Endothelial cell of umbilical vein (primary cell): Measurements from ENCODE around the gene GRIA3. TPM values are rescaled to one million over a fixed set of nuclear protein-coding genes. Genes with fewer than 3 reads are reported as not detected.
A peak's percentile ranks its signal among the peaks of the same experiment; 100 is the strongest.

Experiments
- BruUV-seq: library from RNA; stranded (reverse); fragments of 400-500 nt; replicated peaks from 2 replicates; lab custom pipeline; 2021; lab: Mats Ljungman, UMichigan
- CTCF ChIA-PET: fragments of 300-600, 350-600 bp; sonication (Branson Sonifier 250); formaldehyde crosslinking; loops from one replicate; lab custom pipeline; 2021; ENCODE audit warnings: antibody characterized with exemption, inconsistent platforms; lab: Charles Lee
- POLR2A ChIA-PET: fragments of 300-600, 350-600 bp; sonication (Branson Sonifier 250); formaldehyde crosslinking; loops from one replicate; lab custom pipeline; 2021; ENCODE audit warnings: antibody characterized with exemption, inconsistent platforms; lab: Charles Lee
- DNase-seq: peaks from one replicate; pipeline ENCODE4 v3.0.0-alpha.2; 2011; ENCODE audit warnings: low read depth, low spot score
- FAIRE-seq: peaks from 2 replicates; lab custom pipeline; 2011; peaks lifted over from hg19 to GRCh38; lab: Jason Lieb, UNC
- H2AFZ ChIP-seq: 2 replicates; pipeline ENCODE4 v1.6.0; 2012; ENCODE audit warnings: low read depth, low read length, control low read depth, inconsistent platforms
- H3K27ac ChIP-seq: 2 replicates; pipeline ENCODE4 v1.5.1; 2011; ENCODE audit warnings: low read depth, mild to moderate bottlenecking, control low read depth, low read length, moderate library complexity; ENCODE audit not compliant: insufficient read depth
- H3K27me3 ChIP-seq, 2 experiments: 2 replicates each; pipeline versions ENCODE4 v1.6.0 to v1.6.1; 2011; ENCODE audit warnings: low read length in 2 of 2, mixed read lengths in 1 of 2; ENCODE audit not compliant: control insufficient read depth in 2 of 2, insufficient read depth in 2 of 2
- H3K36me3 ChIP-seq, 2 experiments: 2 replicates in 1 of 2; 3 replicates in 1 of 2; pipeline ENCODE4 v1.5.1; 2011; ENCODE audit warnings: low read length in 2 of 2, mild to moderate bottlenecking in 1 of 2, moderate library complexity in 1 of 2; ENCODE audit not compliant: control insufficient read depth in 2 of 2, insufficient read depth in 2 of 2; ENCODE audit errors: extremely low read depth in 1 of 2
- H3K4me1 ChIP-seq: 3 replicates; pipeline ENCODE4 v1.5.1; 2011; ENCODE audit warnings: mild to moderate bottlenecking, low read length; ENCODE audit not compliant: control insufficient read depth, insufficient read depth; ENCODE audit errors: extremely low read depth
- H3K4me2 ChIP-seq: 2 replicates; pipeline ENCODE4 v1.6.1; 2011; ENCODE audit warnings: low read length, control low read depth, mixed read lengths; ENCODE audit not compliant: insufficient read depth
- H3K4me3 ChIP-seq, 3 experiments: fragments of 200-600 bp in 1 of 3; sonication (generic), shearing (Covaris generic) in 1 of 3; replicated peaks in 1 of 3; 2 replicates each; pipeline ENCODE4 v1.5.1; 2011 to 2016; ENCODE audit warnings: control low read depth in 3 of 3, low read length in 3 of 3, mild to moderate bottlenecking in 2 of 3, inconsistent platforms in 1 of 3, low read depth in 1 of 3, moderate library complexity in 1 of 3; ENCODE audit not compliant: insufficient read depth in 1 of 3
- H3K79me2 ChIP-seq: 2 replicates; pipeline ENCODE4 v1.6.0; 2012; ENCODE audit warnings: low read length, inconsistent platforms; ENCODE audit not compliant: control insufficient read depth, insufficient read depth
- H3K9ac ChIP-seq: replicated peaks from 2 replicates; pipeline ENCODE3; 2011; ENCODE audit warnings: low read length, control low read depth; ENCODE audit not compliant: insufficient read depth; ENCODE audit errors: extremely low read depth
- H3K9me1 ChIP-seq: replicated peaks from 3 replicates; pipeline ENCODE4 v1.6.0; 2011; ENCODE audit warnings: mild to moderate bottlenecking, low read length; ENCODE audit not compliant: control insufficient read depth, insufficient read depth; ENCODE audit errors: extremely low read depth
- H3K9me3 ChIP-seq: replicated peaks from 2 replicates; pipeline ENCODE4 v1.5.1; 2012; ENCODE audit warnings: low read length, inconsistent platforms; ENCODE audit not compliant: control insufficient read depth, insufficient read depth
- H4K20me1 ChIP-seq: replicated peaks from 2 replicates; pipeline ENCODE3; 2011; ENCODE audit warnings: mild to moderate bottlenecking, low read length; ENCODE audit not compliant: control insufficient read depth, insufficient read depth; ENCODE audit errors: extremely low read depth
- CTCF ChIP-seq, 2 donors: IDR thresholded peaks; 1 replicate in 1 of 2; 2 replicates in 1 of 2; pipeline ENCODE4 v1.5.1; 2011; ENCODE audit warnings: low read length in 2 of 2, mild to moderate bottlenecking in 2 of 2, moderate library complexity in 2 of 2, control low read depth in 1 of 2, inconsistent platforms in 1 of 2, low read depth in 1 of 2; ENCODE audit not compliant: insufficient read depth in 1 of 2; ENCODE audit errors: extremely low read depth in 1 of 2
- FOS ChIP-seq: IDR thresholded peaks from 2 replicates; pipeline ENCODE4 v1.6.1; 2011; ENCODE audit warnings: mild to moderate bottlenecking, low read length, moderate library complexity, borderline replicate concordance; ENCODE audit not compliant: insufficient read depth
- GATA2 ChIP-seq: IDR thresholded peaks from 2 replicates; pipeline ENCODE4 v1.7.0; 2011; ENCODE audit warnings: low read depth, mild to moderate bottlenecking, moderate library complexity, mixed read lengths, low read length; ENCODE audit not compliant: insufficient read length, insufficient read depth
- JUN ChIP-seq: IDR thresholded peaks from 2 replicates; pipeline ENCODE4 v1.6.1; 2011; ENCODE audit warnings: borderline replicate concordance, low read depth; ENCODE audit not compliant: insufficient read length, insufficient read depth
- MAX ChIP-seq: IDR thresholded peaks from 2 replicates; pipeline ENCODE4 v1.6.1; 2011; ENCODE audit not compliant: insufficient read depth, insufficient read length
- MYC ChIP-seq: IDR thresholded peaks from one replicate; pipeline ENCODE4 v1.6.1; 2011; ENCODE audit warnings: mild to moderate bottlenecking, low read depth, low read length
- POLR2A ChIP-seq: IDR thresholded peaks from 2 replicates; pipeline ENCODE4 v1.6.1; 2012; ENCODE audit warnings: low read depth, mild to moderate bottlenecking, control low read depth, low read length
- POLR2AphosphoS5 ChIP-seq: IDR thresholded peaks from 2 replicates; pipeline ENCODE4 v1.6.1; 2012; ENCODE audit warnings: low read depth, mild to moderate bottlenecking, control low read depth, low read length, moderate library complexity; ENCODE audit not compliant: insufficient read depth
- dilution Hi-C: fragments of 300-500 bp; cut with MboI; formaldehyde crosslinking; loops from one replicate; pipeline ENCODE4 v1.15.0; 2019; ENCODE audit warnings: low sequenced_read_pairs; ENCODE audit not compliant: extremely low pct_ligation_motif_present
- intact Hi-C: fragments of 100-400 bp; cut with micrococcal nuclease; formaldehyde crosslinking; loops from one replicate; pipeline ENCODE4 v1.10.0; 2022
- polyA plus RNA-seq, 4 experiments: library from polyadenylated mRNA; depleted of rRNA in 3 of 4; stranded (reverse) in 3 of 4; unstranded in 1 of 4; fragments of >200 nt; gene quantifications; 2 replicates each; pipeline versions ENCODE4 v1.2.1 to v1.2.3, GENCODE V29; 2011 to 2012; ENCODE audit warnings: missing spikeins in 1 of 4
- total RNA-seq: library from RNA; stranded (reverse); gene quantifications from 2 replicates; pipeline ENCODE4 v1.2.3, GENCODE V29; 2021

GRIA3 gene
- total and polyA plus RNA-seq, 2 donors (not counting 3 experiments of a cell fraction or from before 2014, with no cell fraction given): not detected

- CTCF ChIA-PET: no interaction called here
- H3K9me1 ChIP-seq: no peaks in the 10 kb centered on the region
- intact Hi-C loops (no loop called here), dilution Hi-C loops (no loop called here)
- no peaks in the 10 kb centered on the region for H3K4me1 ChIP-seq
- no peaks in the 10 kb centered on the region for H3K36me3 ChIP-seq
- H3K27ac ChIP-seq: no peak overlapping the region
- no peaks in the 10 kb centered on the region for H4K20me1 ChIP-seq
- no peaks in the 10 kb centered on the region for H3K27me3 ChIP-seq
- TF ChIP-seq FOS (no peak), POLR2AphosphoS5 (no peak), JUN (no peak), MAX (no peak), POLR2A (no peak)
- FAIRE-seq: peak; percentile 15
- H2AFZ ChIP-seq: no peak overlapping the region
- BruUV-seq: no TSS peak
- no peak overlapping the region for H3K4me2 ChIP-seq
- no peak overlapping the region for H3K4me3 ChIP-seq
- H3K9me3 ChIP-seq: no peaks in the 10 kb centered on the region
- H3K9ac ChIP-seq: no peak overlapping the region
- no peaks in the 10 kb centered on the region for H3K79me2 ChIP-seq
- POLR2A ChIA-PET: no interaction called here
- no peak for DNase-seq
These were observed 225.0 kb downstream of the GRIA3 start for GRCh38 chrX:123408821-123409737.

DNA sequence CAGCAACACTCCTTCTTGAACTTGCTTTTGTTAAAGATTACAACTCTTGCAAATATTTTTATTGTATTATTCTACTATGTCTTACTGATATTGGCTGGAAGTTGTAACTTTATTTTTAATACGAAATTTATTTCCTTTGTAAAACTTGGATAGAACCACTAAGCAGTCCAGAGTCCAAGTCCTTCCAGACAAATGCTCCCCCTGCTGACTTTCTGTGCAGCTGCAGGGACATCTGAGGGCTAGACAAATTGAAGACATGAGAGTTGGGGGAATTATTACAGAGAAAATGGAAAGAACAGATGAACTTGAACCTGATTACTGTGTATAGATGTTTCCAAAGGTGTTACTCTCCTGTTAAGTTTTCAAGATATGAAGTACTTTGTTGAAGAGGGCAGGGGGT, 238.8 kb downstream of the GRIA3 start:
- Histone ChIP-seq H3K9me3 (no peaks in the 10 kb centered on the region), H4K20me1 (no peaks in the 10 kb centered on the region), H3K9me1 (no peaks in the 10 kb centered on the region), H3K27ac (no peak overlapping the region), H3K79me2 (no peaks in the 10 kb centered on the region), H3K4me1 (no peaks in the 10 kb centered on the region), H3K4me3 (no peak overlapping the region), H2AFZ (no peak overlapping the region), H3K4me2 (no peak overlapping the region), H3K27me3 (no peaks in the 10 kb centered on the region), H3K9ac (no peak overlapping the region), H3K36me3 (no peaks in the 10 kb centered on the region)
- DNase-seq (peak; percentile 1), FAIRE-seq (no peak)
- intact Hi-C loops: no loop called here
- BruUV-seq: no TSS peak
- TF ChIP-seq GATA2: no peak
- no peak for TF ChIP-seq FOS
- no peak for TF ChIP-seq MYC
- peak; percentile 8 to 29 for TF ChIP-seq CTCF (IDR thresholded peaks at IDR 0.05; ENCODE audit: extremely low read depth in 1 of 2, insufficient read depth in 1 of 2, low read depth in 1 of 2, low read length in 2 of 2)
- no peak for TF ChIP-seq MAX
- POLR2A ChIA-PET: no interaction called here
- CTCF ChIA-PET: no interaction called here
- dilution Hi-C loops: no loop called here
